ENCODE results near the gene CXCL3. TPM values are rescaled to one million over a fixed set of nuclear protein-coding genes. Genes with fewer than 3 reads are reported as not detected.
A peak's percentile ranks its signal among the peaks of the same experiment; 100 is the strongest.
"Not testable (repeated sequence)": the region's sequence is repeated elsewhere in the genome, so short reads cannot be mapped to it uniquely, and the experiment has no call there.

CXCL3 gene
- polyA plus RNA-seq (ENCODE audit: insufficient read depth in 1 of 5, insufficient read length in 5 of 5, low replicate concordance in 1 of 5) = 1 to 10 TPM in 3 of 5 donors, under 1 TPM in 2; 0.70 to 1.8 (median 1.0) TPM
- long read RNA-seq, donor 1 = 0 reads
- long read RNA-seq, donor 2, partial matches to known transcripts = 0 of 1 reads
- long read RNA-seq, donor 2, other reads (novel, unspliced or antisense) = 0 of 1 reads
- long read RNA-seq, donor 3, partial matches to known transcripts = 0 of 1 reads
- long read RNA-seq, donor 3, other reads (novel, unspliced or antisense) = 0 of 1 reads
- long read RNA-seq, donor 4 = 0 reads
- long read RNA-seq, donor 5, partial matches to known transcripts = 0 of 1 reads
- long read RNA-seq, donor 5, other reads (novel, unspliced or antisense) = 0 of 1 reads
- long read RNA-seq, donor 6 = 0 reads
- long read RNA-seq, donor 7 = 0 reads
- long read RNA-seq, donor 8 = 0 reads

DNA sequence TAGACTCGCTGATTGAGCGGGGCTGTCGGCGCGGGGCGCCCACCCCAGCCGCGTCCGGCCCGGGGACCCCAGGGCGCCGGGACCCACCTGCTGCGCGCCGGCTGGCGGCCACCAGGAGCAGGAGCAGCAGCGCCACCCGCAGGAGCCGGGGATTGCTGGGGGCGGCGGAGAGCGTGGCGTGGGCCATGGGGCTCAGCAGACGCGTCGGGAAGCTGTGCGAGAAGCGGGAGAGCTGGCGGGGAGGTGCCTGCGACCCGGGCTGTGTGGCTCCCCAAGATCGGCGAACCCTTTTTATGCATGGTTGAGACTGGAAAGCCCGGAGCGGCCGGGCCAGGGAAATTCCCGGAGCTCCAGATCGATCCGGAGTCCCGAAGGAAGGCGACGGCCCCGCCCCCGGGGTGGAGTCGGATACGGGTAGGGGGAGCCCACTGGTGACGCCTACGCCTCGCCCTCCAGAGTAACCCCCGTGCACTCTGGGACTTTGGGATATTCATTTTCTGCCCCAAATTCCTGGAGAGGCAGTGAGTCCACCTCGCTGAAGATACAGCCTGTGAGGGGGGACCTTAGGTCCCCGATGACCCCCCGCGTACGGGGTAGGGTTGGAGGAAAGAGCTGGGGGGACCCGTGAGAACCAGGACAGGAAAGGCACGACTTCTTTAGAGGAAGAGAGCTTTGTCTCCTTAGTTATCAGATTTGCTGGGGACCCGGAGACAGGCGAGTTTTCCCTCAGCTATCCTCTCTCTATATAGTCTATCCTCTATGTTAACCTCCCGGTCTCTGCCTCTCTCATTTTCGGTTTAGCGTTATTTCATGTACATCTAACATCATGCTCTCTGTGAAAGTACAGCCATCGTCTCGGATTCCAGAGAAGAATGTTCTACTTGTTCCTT is at the start of gene CXCL3:
TSS of gene CXCL3 (minus strand) at position 265 of the 890 bp plus-strand sequence. CDS start at position 187, 78 bp downstream.
- peak; percentile 50 to 61 for DNase-seq

GRCh38 chr4:74087481-74087880 is 49.0 kb upstream of the CXCL3 start:
- no peak for DNase-seq

- DNase-seq = no peak
Observed at GRCh38 chr4:74085669-74086068, 47.2 kb upstream of the CXCL3 start.

DNA sequence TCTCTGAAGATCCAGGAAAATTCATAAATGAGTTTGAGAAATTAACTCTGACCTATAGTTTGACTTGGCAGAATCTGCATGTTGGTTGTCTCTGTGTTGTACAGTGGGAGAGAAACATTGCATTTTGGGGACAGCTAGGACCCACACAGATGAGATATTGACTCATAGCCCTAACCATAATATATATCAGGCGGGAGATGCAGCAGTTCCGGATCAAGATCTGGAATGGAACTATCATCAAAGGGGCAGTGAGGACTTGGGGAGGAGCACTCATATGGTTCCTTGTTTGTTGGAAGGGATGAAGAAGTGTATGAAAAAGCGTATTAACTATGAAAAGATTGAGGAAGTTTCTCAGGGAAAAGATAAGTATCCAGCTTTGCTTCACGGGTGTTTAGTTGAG is 46.5 kb upstream of the CXCL3 start:
- no peak for DNase-seq

- no peak for DNase-seq
Observed at GRCh38 chr4:74083546-74083945, 45.1 kb upstream of the CXCL3 start.

GRCh38 chr4:74081035-74081434 is 42.5 kb upstream of the CXCL3 start:
- no peak for DNase-seq

DNA sequence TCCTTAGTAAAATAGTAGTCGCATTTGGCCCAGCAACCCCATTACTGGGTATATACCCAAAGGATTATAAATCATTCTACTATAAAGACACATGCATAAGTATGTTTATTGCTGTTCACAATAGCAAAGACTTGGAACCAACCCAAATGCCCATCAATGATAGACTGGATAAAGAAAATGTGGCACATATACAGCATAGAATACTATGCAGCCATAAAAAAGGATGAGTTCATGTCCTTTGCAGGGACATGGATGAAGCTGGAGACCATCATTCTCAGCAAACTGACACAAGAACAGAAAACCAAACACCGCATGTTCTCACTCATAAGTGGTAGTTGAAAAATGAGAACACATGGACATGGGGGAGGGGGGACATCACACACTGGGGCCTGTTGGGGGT is 41.9 kb upstream of the CXCL3 start:
- DNase-seq = not testable (repeated sequence)

- not testable (repeated sequence) for DNase-seq
Observed at GRCh38 chr4:74079024-74079423, 40.5 kb upstream of the CXCL3 start.

GRCh38 chr4:74073358-74073757 is 34.9 kb upstream of the CXCL3 start:
- DNase-seq = no peak

- no peak for DNase-seq
Observed at GRCh38 chr4:74072739-74073138, 34.2 kb upstream of the CXCL3 start.

DNA sequence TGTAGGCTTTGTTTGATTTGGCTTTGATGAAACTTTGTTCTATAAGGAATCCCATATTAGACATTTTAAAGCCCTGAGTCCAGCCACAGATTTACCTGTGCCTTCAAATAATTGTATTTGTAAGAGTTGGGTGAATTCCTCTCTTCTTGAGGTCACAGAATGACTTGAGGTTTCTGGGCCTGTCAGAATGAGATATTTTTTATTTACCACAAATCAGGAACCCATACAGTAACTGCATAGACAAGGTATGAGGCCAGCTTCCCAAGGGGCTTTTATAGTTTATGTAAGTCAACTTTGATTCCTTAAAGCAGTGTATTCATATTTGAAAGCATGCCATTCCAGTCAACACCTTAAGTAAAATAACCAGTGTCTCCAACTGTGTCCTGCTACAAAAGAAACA is 29.1 kb upstream of the CXCL3 start:
- no peak for DNase-seq

- DNase-seq = no peak
Observed at GRCh38 chr4:74066232-74066631, 27.7 kb upstream of the CXCL3 start.

GRCh38 chr4:74065115-74065642 is 26.7 kb upstream of the CXCL3 start:
- no peak for DNase-seq

- DNase-seq = no peak
Observed at GRCh38 chr4:74063859-74064258, 25.4 kb upstream of the CXCL3 start.

DNA sequence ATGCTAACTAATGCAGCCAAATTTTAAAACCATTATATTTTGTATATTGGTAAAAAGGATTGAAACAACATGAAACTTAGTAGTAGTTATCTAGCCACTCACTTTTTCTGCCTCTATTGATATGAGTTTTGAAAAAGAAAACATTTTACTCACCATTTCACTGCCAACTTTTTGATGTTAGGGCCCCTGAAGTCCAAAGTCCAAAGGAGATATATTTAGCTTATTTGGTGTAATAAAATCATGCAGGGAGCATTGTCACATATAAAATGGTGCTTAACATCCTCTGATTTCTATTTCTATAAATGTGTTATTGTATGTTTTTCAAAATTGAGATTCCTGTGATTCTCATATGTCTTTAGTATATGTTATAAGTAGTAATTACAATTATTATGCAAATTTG is 24.5 kb upstream of the CXCL3 start:
- no peak for DNase-seq

DNA sequence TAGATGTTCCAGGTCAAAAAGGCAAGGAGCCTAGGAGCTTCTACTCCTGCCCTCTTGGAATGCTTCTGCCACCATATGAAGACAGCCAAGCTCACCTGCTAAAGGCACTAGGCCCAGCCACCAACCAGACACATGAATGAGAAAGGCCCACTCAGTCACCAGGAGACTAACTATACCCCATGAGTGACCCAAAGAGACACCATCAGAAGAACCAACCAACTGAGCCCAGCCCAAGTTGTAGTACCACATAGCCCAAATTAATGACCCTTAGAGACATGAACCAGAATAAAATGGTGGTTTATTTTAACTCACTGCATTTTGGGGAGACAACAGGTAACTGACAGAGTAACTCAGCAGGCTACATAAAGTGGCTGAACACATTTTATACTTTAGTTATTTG is 22.9 kb upstream of the CXCL3 start:
- DNase-seq = no peak

DNA sequence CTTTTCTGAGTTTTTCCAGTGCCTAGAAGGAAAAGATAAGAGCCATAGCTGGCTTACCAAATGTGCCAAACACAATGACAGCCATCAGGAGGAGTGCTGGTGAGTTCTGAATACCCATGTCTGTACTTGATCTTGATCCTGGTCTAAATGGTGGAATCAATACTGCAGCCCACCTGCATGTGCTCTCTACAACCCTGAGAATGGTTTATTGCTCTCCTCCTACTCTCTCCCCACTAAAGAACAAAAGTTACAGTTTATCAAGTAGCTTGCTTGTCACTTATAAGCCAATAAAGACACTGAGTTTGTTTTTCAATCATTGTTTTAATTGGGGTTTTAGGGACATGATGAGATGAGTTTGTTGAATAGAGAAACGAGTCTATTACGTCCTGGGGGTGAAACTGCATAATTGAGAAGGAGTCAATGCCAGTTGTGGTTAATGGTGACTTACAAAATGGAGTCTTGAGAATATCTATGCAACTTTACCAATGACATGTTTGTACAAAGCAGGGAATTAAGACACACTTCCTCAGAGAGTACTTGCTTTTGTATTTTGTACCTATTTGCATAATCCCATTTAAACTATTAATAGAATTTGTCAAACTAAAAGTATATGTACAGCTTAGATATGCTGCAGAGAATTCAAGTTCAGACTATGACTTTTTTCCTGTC is 20.8 kb upstream of the CXCL3 start:
- DNase-seq = no peak

GRCh38 chr4:74058048-74058651 is 19.7 kb upstream of the CXCL3 start:
- DNase-seq = no peak

DNA sequence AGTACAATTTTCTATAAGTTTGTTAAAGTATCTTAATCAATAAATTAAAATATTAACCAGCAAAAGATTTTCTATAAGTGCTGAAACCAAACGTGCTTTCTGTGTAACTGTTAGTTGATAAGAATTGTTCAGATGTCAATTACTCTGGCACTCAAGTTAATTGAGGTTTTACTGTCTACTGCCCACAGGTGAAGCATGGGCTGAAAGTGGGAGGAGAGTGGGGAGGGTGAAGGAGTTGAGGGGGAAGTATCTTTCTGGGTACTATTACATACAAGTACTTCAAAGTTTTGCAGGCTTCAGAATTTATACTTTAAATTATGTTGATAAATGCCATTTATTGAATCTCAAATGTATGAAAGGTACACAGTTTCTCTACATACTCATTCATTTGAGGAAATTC is 19.1 kb upstream of the CXCL3 start:
- no peak for DNase-seq

- DNase-seq = no peak
Observed at GRCh38 chr4:74056858-74057562, 18.5 kb upstream of the CXCL3 start.

All from right lung (tissue), 10 donors.